CD4-positive, alpha-beta T cell (primary cell): ENCODE data around the gene PPP1CA. TPM values are rescaled to one million over a fixed set of nuclear protein-coding genes. Genes with fewer than 3 reads are reported as not detected.

Experiments used
- ATAC-seq: fragments of 200-7000 bp; cut with Tn5 transposase; one replicate; pipeline ENCODE4 v1.10.0; 2022; ENCODE audit warnings: mild to moderate bottlenecking; ENCODE audit not compliant: poor library complexity
- CTCF ChIA-PET: fragments of 350-600 bp; sonication (Branson Sonifier 250); formaldehyde crosslinking; loops from one replicate; lab custom pipeline; 2021; ENCODE audit warnings: antibody characterized with exemption, inconsistent platforms; lab: Charles Lee
- POLR2A ChIA-PET: fragments of 350-600 bp; sonication (Branson Sonifier 250); formaldehyde crosslinking; loops from one replicate; lab custom pipeline; 2021; ENCODE audit warnings: antibody characterized with exemption, inconsistent platforms; lab: Charles Lee
- DNase-seq, 14 experiments: peaks; one replicate each; pipeline ENCODE4 v3.0.0-alpha.2; 2013 to 2020; ENCODE audit warnings: mixed read lengths in 2 of 14
- H3K27ac ChIP-seq, 2 donors: one replicate each; pipeline versions ENCODE4 v1.5.1 to v1.7.0; 2013; ENCODE audit warnings: low read length in 2 of 2, low read depth in 1 of 2, mild to moderate bottlenecking in 1 of 2
- H3K27me3 ChIP-seq, 2 experiments: 1 replicate in 1 of 2; 2 replicates in 1 of 2; pipeline versions ENCODE4 v1.6.1 to v1.7.0; 2013; ENCODE audit warnings: low read length in 2 of 2, control low read depth in 1 of 2, mild to moderate bottlenecking in 1 of 2, moderate library complexity in 1 of 2; ENCODE audit not compliant: insufficient read depth in 2 of 2, control insufficient read depth in 1 of 2
- H3K36me3 ChIP-seq: one replicate; pipeline ENCODE4 v1.6.1; 2013; ENCODE audit warnings: low read length, control low read depth; ENCODE audit not compliant: insufficient read depth
- H3K4me1 ChIP-seq: one replicate; pipeline ENCODE4 v1.6.1; 2013; ENCODE audit warnings: low read length, control low read depth; ENCODE audit not compliant: insufficient read depth
- H3K4me3 ChIP-seq: one replicate; pipeline ENCODE4 v1.5.1; 2013; ENCODE audit warnings: mild to moderate bottlenecking, low read length, moderate library complexity
- H3K9me3 ChIP-seq, 2 experiments: 1 replicate in 1 of 2; 2 replicates in 1 of 2; pipeline versions ENCODE4 v1.6.1 to v1.7.0; 2013; ENCODE audit warnings: low read length in 2 of 2, mild to moderate bottlenecking in 2 of 2, control low read depth in 1 of 2, moderate library complexity in 1 of 2; ENCODE audit not compliant: control insufficient read depth in 1 of 2, insufficient read depth in 1 of 2
- H3K27ac Mint-ChIP-seq: one replicate; pipeline ENCODE4 v1.8.0; 2020; ENCODE audit warnings: mixed read lengths
- H3K27me3 Mint-ChIP-seq: one replicate; pipeline ENCODE4 v1.8.0; 2021; ENCODE audit warnings: mixed read lengths
- H3K36me3 Mint-ChIP-seq: one replicate; pipeline ENCODE4 v1.8.0; 2021; ENCODE audit warnings: low read depth, mixed read lengths
- H3K4me1 Mint-ChIP-seq: one replicate; pipeline ENCODE4 v1.8.0; 2021; ENCODE audit warnings: low read depth, mixed read lengths
- H3K4me3 Mint-ChIP-seq: one replicate; pipeline ENCODE4 v1.8.0; 2020; ENCODE audit warnings: mild to moderate bottlenecking, mixed read lengths
- H3K9me3 Mint-ChIP-seq: one replicate; pipeline ENCODE4 v1.8.0; 2020; ENCODE audit warnings: mixed read lengths
- intact Hi-C, 2 experiments: fragments of 100-400 bp; cut with DNase I in 1 of 2; cut with micrococcal nuclease in 1 of 2; formaldehyde crosslinking; loops; one replicate each; pipeline versions ENCODE4 v1.15.1 to v1.9.0; 2023 to 2025; cut with DNase I, micrococcal nuclease
- total RNA-seq, 174 experiments: library from RNA in 2 of 174; stranded (reverse) in 2 of 174; gene quantifications; one replicate each; pipeline ENCODE4 v1.2.3 and lab custom pipeline; 2021 to 2026
- TF ChIP-seq, protein P1 (sequence below): fragments of 200-600 bp; IDR thresholded peaks from one replicate; pipeline ENCODE4 v1.8.0; 2022; ENCODE audit warnings: antibody characterized with exemption, mild to moderate bottlenecking

The PPP1CA gene
- total RNA-seq, 2 experiments from 2014 or later = 42.0 to 45.5 TPM

- ChIA-PET POLR2A (interaction anchor here (0.6 to 8.2 kb wide), 15 partner anchors 7 to 240 kb away, joined by 3 to 81 read pairs (median 4); partner anchors contain the start of genes AIP, POLD4, PPP1CA and PTPRCAP), CTCF (interaction anchor here (0.8 to 5.6 kb wide), 7 partner anchors 8 to 82 kb away, joined by 3 to 24 read pairs (median 11); partner anchors contain the start of gene PPP1CA)
- ATAC-seq = peak; percentile 84
- peak; percentile 70 to 93 (median 76) for DNase-seq
- Histone ChIP-seq H3K4me3 (peak overlapping the region; percentile 48), H3K4me1 (peaks cover 63% of the 10 kb centered on the region), H3K27ac (no peak overlapping the region), H3K27me3 (peaks cover 6 to 16% of the 10 kb centered on the region in 2 experiments), H3K36me3 (no peaks in the 10 kb centered on the region), H3K9me3 (no peaks in the 10 kb centered on the region)
- TF ChIP-seq, protein P1, sequence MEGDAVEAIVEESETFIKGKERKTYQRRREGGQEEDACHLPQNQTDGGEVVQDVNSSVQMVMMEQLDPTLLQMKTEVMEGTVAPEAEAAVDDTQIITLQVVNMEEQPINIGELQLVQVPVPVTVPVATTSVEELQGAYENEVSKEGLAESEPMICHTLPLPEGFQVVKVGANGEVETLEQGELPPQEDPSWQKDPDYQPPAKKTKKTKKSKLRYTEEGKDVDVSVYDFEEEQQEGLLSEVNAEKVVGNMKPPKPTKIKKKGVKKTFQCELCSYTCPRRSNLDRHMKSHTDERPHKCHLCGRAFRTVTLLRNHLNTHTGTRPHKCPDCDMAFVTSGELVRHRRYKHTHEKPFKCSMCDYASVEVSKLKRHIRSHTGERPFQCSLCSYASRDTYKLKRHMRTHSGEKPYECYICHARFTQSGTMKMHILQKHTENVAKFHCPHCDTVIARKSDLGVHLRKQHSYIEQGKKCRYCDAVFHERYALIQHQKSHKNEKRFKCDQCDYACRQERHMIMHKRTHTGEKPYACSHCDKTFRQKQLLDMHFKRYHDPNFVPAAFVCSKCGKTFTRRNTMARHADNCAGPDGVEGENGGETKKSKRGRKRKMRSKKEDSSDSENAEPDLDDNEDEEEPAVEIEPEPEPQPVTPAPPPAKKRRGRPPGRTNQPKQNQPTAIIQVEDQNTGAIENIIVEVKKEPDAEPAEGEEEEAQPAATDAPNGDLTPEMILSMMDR = peak; percentile 40
- intact Hi-C loops = loop anchor here in 1 of 2 experiments (1.0 kb wide), 1 partner anchor 21 kb away; the partner anchor contains the start of gene POLD4
- H3K27ac Mint-ChIP-seq = peak overlapping the region; percentile 91
- peak overlapping the region; percentile 94 for H3K4me3 Mint-ChIP-seq
- H3K9me3 Mint-ChIP-seq = no peaks in the 10 kb centered on the region
- H3K27me3 Mint-ChIP-seq = peaks cover 42% of the 10 kb centered on the region
- H3K4me1 Mint-ChIP-seq = peaks cover 53% of the 10 kb centered on the region
- H3K36me3 Mint-ChIP-seq = peaks cover 5% of the 10 kb centered on the region
These were observed 27.7 kb downstream of the PPP1CA start for GRCh38 chr11:67373648-67374570.

DNA sequence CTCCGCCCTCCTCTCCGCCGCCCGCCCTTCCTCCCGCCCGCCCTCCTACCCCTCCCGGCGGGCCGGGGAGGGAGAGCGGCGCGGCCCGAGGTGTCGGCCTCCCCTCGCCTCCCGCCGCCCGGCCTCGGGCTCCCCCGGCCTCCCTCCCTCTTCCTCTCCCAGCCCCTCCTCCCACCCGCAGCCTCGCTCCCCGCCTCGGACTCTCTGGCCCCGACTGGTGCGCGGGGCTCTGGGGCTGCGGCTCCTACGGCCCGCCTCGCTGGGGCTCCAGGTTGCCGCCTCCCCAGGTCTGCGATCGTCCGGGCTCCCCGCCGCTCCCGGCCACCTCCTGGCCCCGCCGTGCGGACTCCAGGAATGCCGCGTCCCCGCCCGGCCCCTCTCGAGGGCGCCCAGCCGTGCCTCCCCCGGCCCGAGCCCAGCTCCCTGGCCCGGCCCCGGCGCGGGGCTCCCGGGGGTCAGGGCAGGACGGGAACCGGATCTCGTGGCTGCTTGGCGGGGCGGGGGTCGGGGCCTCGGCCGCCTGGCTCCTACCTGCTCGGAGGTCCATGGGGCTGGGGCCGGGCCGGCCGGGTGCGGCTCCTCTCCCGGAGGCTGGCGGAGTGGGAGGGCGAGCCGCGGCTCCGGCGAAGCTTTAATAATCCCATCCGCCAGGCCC is 28.5 kb downstream of the PPP1CA start, which contains the start of gene CLCF1:
CLCF1 (minus strand) TSS at position 606 of the 655 bp plus-strand sequence; CDS start at position 547, 59 bp downstream.
- Mint-ChIP-seq H3K27me3 (peaks cover 42% of the 10 kb centered on the region), H3K4me1 (peaks cover 61% of the 10 kb centered on the region), H3K4me3 (peak within 1 kb of the TSS; percentile 94), H3K27ac (peak within 1 kb of the TSS; percentile 91), H3K9me3 (no peaks in the 10 kb centered on the region), H3K36me3 (peaks cover 5% of the 10 kb centered on the region)
- H3K4me1 ChIP-seq = peaks cover 69% of the 10 kb centered on the region
- no peaks in the 10 kb centered on the region for H3K36me3 ChIP-seq
- no peaks in the 10 kb centered on the region for H3K9me3 ChIP-seq
- intact Hi-C loops = loop anchor here in 1 of 2 experiments (1.0 kb wide), 1 partner anchor 20 kb away; the partner anchor contains the start of gene POLD4
- ChIA-PET POLR2A (interaction anchor here (0.6 to 8.2 kb wide), 12 partner anchors 8 to 240 kb away, joined by 3 to 81 read pairs (median 4); partner anchors contain the start of genes AIP, POLD4, PPP1CA and PTPRCAP), CTCF (interaction anchor here (1.1 to 5.6 kb wide), 6 partner anchors 9 to 81 kb away, joined by 3 to 24 read pairs (median 12); partner anchors contain the start of gene PPP1CA)
- DNase-seq (peak in 6 of 14 experiments; percentile 22 to 64 (median 44)), ATAC-seq (peak; percentile 16)
- peaks cover 6 to 16% of the 10 kb centered on the region in 2 experiments for H3K27me3 ChIP-seq
- H3K4me3 ChIP-seq = peak within 1 kb of the TSS; percentile 48
- H3K27ac ChIP-seq = no peak within 1 kb of the TSS
- TF ChIP-seq, protein P1 = no peak
